OCI-LY7 (cell line): ENCODE results near the gene MAN1A2. TPM values are rescaled to one million over a fixed set of nuclear protein-coding genes. Genes with fewer than 3 reads are reported as not detected.
"Not testable (repeated sequence)": the region's sequence is repeated elsewhere in the genome, so short reads cannot be mapped to it uniquely, and the experiment has no call there.

Source experiments
- BruUV-seq: library from RNA; stranded (reverse); fragments of 400-500 nt; replicated peaks from 2 replicates; lab custom pipeline; 2021; lab: Mats Ljungman, UMichigan
- CTCF ChIA-PET: fragments of 300-600 bp; sonication (Branson Sonifier 250); formaldehyde crosslinking; loops from one replicate; lab custom pipeline; 2022; ENCODE audit warnings: antibody characterized with exemption; ENCODE audit not compliant: unreplicated experiment; lab: Charles Lee
- POLR2A ChIA-PET: fragments of 300-600 bp; sonication (Branson Sonifier 250); formaldehyde crosslinking; loops from one replicate; lab custom pipeline; 2022; ENCODE audit warnings: antibody characterized with exemption; lab: Charles Lee
- DNase-seq: peaks from one replicate; pipeline ENCODE4 v3.0.0-alpha.2; 2015; ENCODE audit warnings: low spot score
- H2AFZ ChIP-seq: fragments of 200-600 bp; sonication (generic), shearing (Covaris generic); 2 replicates; pipeline ENCODE4 v1.6.1; 2014; ENCODE audit warnings: mild to moderate bottlenecking, antibody characterized with exemption, low read length, moderate library complexity
- H3K27ac ChIP-seq: fragments of 200-600 bp; sonication (generic); 2 replicates; pipeline ENCODE4 v1.5.1; 2014; ENCODE audit warnings: mixed run types, low read depth, mild to moderate bottlenecking, moderate library complexity, low read length, inconsistent platforms; ENCODE audit not compliant: poor library complexity, severe bottlenecking
- H3K36me3 ChIP-seq: fragments of 200-600 bp; sonication (generic); 2 replicates; pipeline ENCODE4 v1.6.1; 2014; ENCODE audit warnings: mild to moderate bottlenecking, antibody characterized with exemption, low read length, moderate library complexity, mixed read lengths; ENCODE audit not compliant: insufficient read depth
- H3K4me1 ChIP-seq: fragments of 200-600 bp; sonication (generic); 2 replicates; pipeline ENCODE4 v1.5.1; 2014; ENCODE audit warnings: mild to moderate bottlenecking, low read length; ENCODE audit not compliant: insufficient read depth, poor library complexity, severe bottlenecking
- H3K4me2 ChIP-seq: fragments of 200-600 bp; sonication (generic); 2 replicates; pipeline ENCODE4 v1.6.1; 2014; ENCODE audit warnings: mild to moderate bottlenecking, low read length
- H3K4me3 ChIP-seq: fragments of 200-600 bp; sonication (generic); 2 replicates; pipeline ENCODE4 v1.5.1; 2014; ENCODE audit warnings: mild to moderate bottlenecking, low read depth, low read length; ENCODE audit not compliant: poor library complexity, severe bottlenecking
- H3K79me2 ChIP-seq: fragments of 200-600 bp; sonication (generic); 2 replicates; pipeline ENCODE4 v1.6.1; 2016; ENCODE audit warnings: low read depth, mild to moderate bottlenecking, low read length, moderate library complexity, mixed read lengths; ENCODE audit not compliant: insufficient read depth
- H3K9me2 ChIP-seq: fragments of 200-600 bp; sonication (generic); 2 replicates; pipeline ENCODE4 v1.6.1; 2016; ENCODE audit warnings: mild to moderate bottlenecking, low read length, mixed read lengths; ENCODE audit not compliant: insufficient read depth
- H3K9me3 ChIP-seq: fragments of 200-600 bp; sonication (generic); 2 replicates; pipeline ENCODE4 v1.6.1; 2014; ENCODE audit warnings: mild to moderate bottlenecking, mixed run types, low read length, mixed read lengths
- H4K20me1 ChIP-seq: fragments of 200-600 bp; sonication (generic); 2 replicates; pipeline ENCODE4 v1.6.1; 2014; ENCODE audit warnings: mild to moderate bottlenecking, antibody characterized with exemption, low read length, moderate library complexity, mixed read lengths; ENCODE audit not compliant: insufficient read depth
- CTCF ChIP-seq: fragments of 200-600 bp; sonication (generic); conservative IDR thresholded peaks from 2 replicates; pipeline ENCODE4 v1.5.1; 2014; ENCODE audit warnings: mild to moderate bottlenecking, antibody characterized with exemption, low read length, moderate library complexity, mixed read lengths
- EZH2phosphoT487 ChIP-seq: fragments of 200-600 bp; sonication (generic); IDR thresholded peaks from 2 replicates; pipeline ENCODE4 v1.6.1; 2018; ENCODE audit warnings: low read depth, borderline replicate concordance, mild to moderate bottlenecking, mixed run types, antibody characterized with exemption, low read length, moderate library complexity, mixed read lengths
- intact Hi-C: fragments of 100-400 bp; cut with micrococcal nuclease; formaldehyde crosslinking; loops from one replicate; pipeline ENCODE4 v1.10.0; 2022; ENCODE audit not compliant: unreplicated experiment
- total RNA-seq, 2 experiments: library from RNA; depleted of rRNA in 1 of 2; stranded (reverse); fragments of >200 nt in 1 of 2; shearing (Covaris generic) in 1 of 2; gene quantifications; 2 replicates each; pipeline ENCODE4 v1.2.3, GENCODE V29; 2014 to 2022

MAN1A2 gene
- total RNA-seq, 2 experiments from 2014 or later: 16.1 to 27.5 TPM

GRCh38 chr1:117321680-117322609 is 45.3 kb upstream of the MAN1A2 start:
- CTCF ChIA-PET: no interaction called here
- no peak for DNase-seq
- POLR2A ChIA-PET: interaction anchor here (0.5 to 1.1 kb wide), 2 partner anchors 13 to 508 kb away, joined by 3 to 5 read pairs; no protein-coding TSS in a partner anchor
- no peak for TF ChIP-seq CTCF
- TF ChIP-seq EZH2phosphoT487: no peak
- BruUV-seq: no TSS peak
- H3K9me3 ChIP-seq: no peaks in the 10 kb centered on the region
- no peaks in the 10 kb centered on the region for H3K36me3 ChIP-seq
- H2AFZ ChIP-seq: no peak overlapping the region
- no peak overlapping the region for H3K27ac ChIP-seq
- intact Hi-C loops: no loop called here
- no peaks in the 10 kb centered on the region for H3K79me2 ChIP-seq
- no peak overlapping the region for H3K4me2 ChIP-seq
- H3K4me1 ChIP-seq: no peaks in the 10 kb centered on the region
- no peaks in the 10 kb centered on the region for H3K9me2 ChIP-seq
- no peak overlapping the region for H3K4me3 ChIP-seq
- no peaks in the 10 kb centered on the region for H4K20me1 ChIP-seq

- TF ChIP-seq EZH2phosphoT487 (no peak), CTCF (no peak)
- Histone ChIP-seq H3K9me3 (no peaks in the 10 kb centered on the region), H3K9me2 (no peaks in the 10 kb centered on the region), H3K79me2 (no peaks in the 10 kb centered on the region), H3K4me3 (no peak overlapping the region), H4K20me1 (no peaks in the 10 kb centered on the region), H3K27ac (no peak overlapping the region), H3K36me3 (no peaks in the 10 kb centered on the region), H3K4me1 (no peaks in the 10 kb centered on the region), H3K4me2 (no peak overlapping the region), H2AFZ (no peak overlapping the region)
- no peak for DNase-seq
- no TSS peak for BruUV-seq
- POLR2A ChIA-PET: interaction anchor here (0.5 kb wide), 1 partner anchor 275 kb away, joined by 4 read pairs; no protein-coding TSS in a partner anchor
- CTCF ChIA-PET: no interaction called here
- intact Hi-C loops: no loop called here
These were observed 42.9 kb upstream of the MAN1A2 start for GRCh38 chr1:117324357-117324756.

- BruUV-seq, H3K9me2 ChIP-seq, H3K79me2 ChIP-seq, H2AFZ ChIP-seq, POLR2A ChIA-PET, H3K4me2 ChIP-seq, CTCF ChIA-PET, H3K9me3 ChIP-seq, DNase-seq, H3K4me1 ChIP-seq, H4K20me1 ChIP-seq, intact Hi-C loops, H3K27ac ChIP-seq, H3K36me3 ChIP-seq, H3K4me3 ChIP-seq: not testable (repeated sequence)
These were observed 41.2 kb upstream of the MAN1A2 start for GRCh38 chr1:117326035-117326434.
